DOHH2 (cell line): Measurements from ENCODE around the gene MUC21.
"Not testable (repeated sequence)": the region's sequence is repeated elsewhere in the genome, so short reads cannot be mapped to it uniquely, and the experiment has no call there.

ENCODE experiments used
- H3F3A ChIP-seq: fragments of 200-600 bp; sonication (generic), shearing (Covaris generic); 2 replicates; pipeline ENCODE4 v1.6.0; 2016; ENCODE audit warnings: antibody characterized with exemption, mild to moderate bottlenecking; ENCODE audit not compliant: control insufficient read depth, insufficient read depth
- H3K27ac ChIP-seq: fragments of 200-600 bp; sonication (generic); 2 replicates; pipeline ENCODE4 v1.5.1; 2014; ENCODE audit warnings: low read depth, mild to moderate bottlenecking, low read length, moderate library complexity
- H3K27me3 ChIP-seq: fragments of 200-600 bp; sonication (generic); 2 replicates; pipeline ENCODE4 v1.6.1; 2014; ENCODE audit warnings: mild to moderate bottlenecking, low read length, mixed read lengths; ENCODE audit not compliant: control insufficient read depth
- H3K36me3 ChIP-seq: fragments of 200-600 bp; sonication (generic); 2 replicates; pipeline ENCODE4 v1.6.1; 2014; ENCODE audit warnings: mild to moderate bottlenecking, low read length, moderate library complexity, mixed read lengths; ENCODE audit not compliant: control insufficient read depth
- H3K4me1 ChIP-seq: fragments of 200-600 bp; sonication (generic); 2 replicates; pipeline ENCODE4 v1.6.1; 2014; ENCODE audit warnings: mild to moderate bottlenecking, low read length, mixed read lengths; ENCODE audit not compliant: control insufficient read depth
- H3K4me2 ChIP-seq: fragments of 200-600 bp; sonication (generic); 2 replicates; pipeline ENCODE4 v1.6.0; 2014; ENCODE audit warnings: mild to moderate bottlenecking, low read length, moderate library complexity
- H3K4me3 ChIP-seq: fragments of 200-600 bp; sonication (generic); 2 replicates; pipeline ENCODE4 v1.5.1; 2014; ENCODE audit warnings: mild to moderate bottlenecking, low read length, mixed read lengths
- H3K79me2 ChIP-seq: fragments of 200-600 bp; sonication (generic); 2 replicates; pipeline ENCODE4 v1.6.1; 2014; ENCODE audit warnings: mild to moderate bottlenecking, low read length, mixed read lengths; ENCODE audit not compliant: control insufficient read depth
- H3K9me2 ChIP-seq: fragments of 200-600 bp; sonication (generic); replicated peaks from 2 replicates; pipeline ENCODE4 v1.6.1; 2014; ENCODE audit warnings: mild to moderate bottlenecking, low read length, mixed read lengths; ENCODE audit not compliant: control insufficient read depth
- H3K9me3 ChIP-seq: fragments of 200-600 bp; sonication (generic); 2 replicates; pipeline ENCODE4 v1.6.1; 2014; ENCODE audit warnings: antibody characterized with exemption, low read length, mixed read lengths; ENCODE audit not compliant: control insufficient read depth, insufficient read depth
- H4K20me1 ChIP-seq: fragments of 200-600 bp; sonication (generic); 2 replicates; pipeline ENCODE4 v1.6.0; 2014; ENCODE audit warnings: low read depth, mild to moderate bottlenecking, antibody characterized with exemption, low read length, moderate library complexity; ENCODE audit not compliant: control insufficient read depth, insufficient read depth
- CTCF ChIP-seq: fragments of 200-600 bp; sonication (generic); IDR thresholded peaks from one replicate; pipeline ENCODE4 v1.5.1; 2014; ENCODE audit warnings: antibody characterized with exemption, mild to moderate bottlenecking, low read depth, low read length; ENCODE audit not compliant: poor library complexity, severe bottlenecking
- EZH2phosphoT487 ChIP-seq: fragments of 200-600 bp; sonication (generic); IDR thresholded peaks from 2 replicates; pipeline ENCODE4 v1.6.1; 2017; ENCODE audit warnings: borderline replicate concordance, mild to moderate bottlenecking, antibody characterized with exemption, low read length, moderate library complexity, mixed read lengths

MUC21 gene

GRCh38 chr6:30966154-30966553 is 17.4 kb upstream of the MUC21 start:
- Histone ChIP-seq H3K4me1 (no peaks in the 10 kb centered on the region), H4K20me1 (no peaks in the 10 kb centered on the region), H3K27me3 (peaks cover 4% of the 10 kb centered on the region), H3K4me3 (no peak overlapping the region), H3F3A (no peaks in the 10 kb centered on the region), H3K9me2 (no peaks in the 10 kb centered on the region), H3K27ac (no peak overlapping the region), H3K4me2 (no peak overlapping the region), H3K36me3 (no peaks in the 10 kb centered on the region), H3K9me3 (no peaks in the 10 kb centered on the region), H3K79me2 (no peaks in the 10 kb centered on the region)
- TF ChIP-seq EZH2phosphoT487 (no peak), CTCF (no peak)

GRCh38 chr6:30969171-30969570 is 14.3 kb upstream of the MUC21 start:
- not testable (repeated sequence) for H3K79me2 ChIP-seq, H3K27ac ChIP-seq, H3K9me3 ChIP-seq, H3K4me2 ChIP-seq, H3K4me3 ChIP-seq, H3K27me3 ChIP-seq, H3F3A ChIP-seq, H3K9me2 ChIP-seq, H3K36me3 ChIP-seq, H4K20me1 ChIP-seq, H3K4me1 ChIP-seq

GRCh38 chr6:30970946-30971345 is 12.6 kb upstream of the MUC21 start:
- no peak for TF ChIP-seq EZH2phosphoT487
- TF ChIP-seq CTCF, result no peak
- H4K20me1 ChIP-seq, result no peaks in the 10 kb centered on the region
- H3K27me3 ChIP-seq, result peaks cover 6% of the 10 kb centered on the region
- no peak overlapping the region for H3K4me3 ChIP-seq
- H3K36me3 ChIP-seq, result no peaks in the 10 kb centered on the region
- H3K4me2 ChIP-seq, result no peak overlapping the region
- H3K27ac ChIP-seq, result no peak overlapping the region
- H3K9me2 ChIP-seq, result no peaks in the 10 kb centered on the region
- no peaks in the 10 kb centered on the region for H3K4me1 ChIP-seq
- no peaks in the 10 kb centered on the region for H3K79me2 ChIP-seq
- no peaks in the 10 kb centered on the region for H3K9me3 ChIP-seq
- H3F3A ChIP-seq, result no peaks in the 10 kb centered on the region

GRCh38 chr6:30972816-30973215 is 10.7 kb upstream of the MUC21 start:
- TF ChIP-seq EZH2phosphoT487, result no peak
- TF ChIP-seq CTCF, result no peak
- H3K4me3 ChIP-seq, result no peak overlapping the region
- no peaks in the 10 kb centered on the region for H3K36me3 ChIP-seq
- H3K27me3 ChIP-seq, result peaks cover 7% of the 10 kb centered on the region
- H3K79me2 ChIP-seq, result no peaks in the 10 kb centered on the region
- no peaks in the 10 kb centered on the region for H3F3A ChIP-seq
- no peak overlapping the region for H3K27ac ChIP-seq
- H3K4me2 ChIP-seq, result no peak overlapping the region
- no peaks in the 10 kb centered on the region for H4K20me1 ChIP-seq
- no peaks in the 10 kb centered on the region for H3K9me3 ChIP-seq
- H3K4me1 ChIP-seq, result no peaks in the 10 kb centered on the region
- no peaks in the 10 kb centered on the region for H3K9me2 ChIP-seq
